Endothelial cell of umbilical vein (primary cell): ENCODE data around the gene MIEF1. TPM values are rescaled to one million over a fixed set of nuclear protein-coding genes. Genes with fewer than 3 reads are reported as not detected.

Experiments used
- BruUV-seq: library from RNA; stranded (reverse); fragments of 400-500 nt; replicated peaks from 2 replicates; lab custom pipeline; 2021; lab: Mats Ljungman, UMichigan
- CTCF ChIA-PET: fragments of 300-600, 350-600 bp; sonication (Branson Sonifier 250); formaldehyde crosslinking; loops from one replicate; lab custom pipeline; 2021; ENCODE audit warnings: antibody characterized with exemption, inconsistent platforms; lab: Charles Lee
- POLR2A ChIA-PET: fragments of 300-600, 350-600 bp; sonication (Branson Sonifier 250); formaldehyde crosslinking; loops from one replicate; lab custom pipeline; 2021; ENCODE audit warnings: antibody characterized with exemption, inconsistent platforms; lab: Charles Lee
- DNase-seq: peaks from one replicate; pipeline ENCODE4 v3.0.0-alpha.2; 2011; ENCODE audit warnings: low read depth, low spot score
- FAIRE-seq: peaks from 2 replicates; lab custom pipeline; 2011; peaks lifted over from hg19 to GRCh38; lab: Jason Lieb, UNC
- H2AFZ ChIP-seq: 2 replicates; pipeline ENCODE4 v1.6.0; 2012; ENCODE audit warnings: low read depth, low read length, control low read depth, inconsistent platforms
- H3K27ac ChIP-seq: 2 replicates; pipeline ENCODE4 v1.5.1; 2011; ENCODE audit warnings: low read depth, mild to moderate bottlenecking, control low read depth, low read length, moderate library complexity; ENCODE audit not compliant: insufficient read depth
- H3K27me3 ChIP-seq, 2 experiments: 2 replicates each; pipeline versions ENCODE4 v1.6.0 to v1.6.1; 2011; ENCODE audit warnings: low read length in 2 of 2, mixed read lengths in 1 of 2; ENCODE audit not compliant: control insufficient read depth in 2 of 2, insufficient read depth in 2 of 2
- H3K36me3 ChIP-seq, 2 experiments: 2 replicates in 1 of 2; 3 replicates in 1 of 2; pipeline ENCODE4 v1.5.1; 2011; ENCODE audit warnings: low read length in 2 of 2, mild to moderate bottlenecking in 1 of 2, moderate library complexity in 1 of 2; ENCODE audit not compliant: control insufficient read depth in 2 of 2, insufficient read depth in 2 of 2; ENCODE audit errors: extremely low read depth in 1 of 2
- H3K4me1 ChIP-seq: 3 replicates; pipeline ENCODE4 v1.5.1; 2011; ENCODE audit warnings: mild to moderate bottlenecking, low read length; ENCODE audit not compliant: control insufficient read depth, insufficient read depth; ENCODE audit errors: extremely low read depth
- H3K4me2 ChIP-seq: 2 replicates; pipeline ENCODE4 v1.6.1; 2011; ENCODE audit warnings: low read length, control low read depth, mixed read lengths; ENCODE audit not compliant: insufficient read depth
- H3K4me3 ChIP-seq, 3 experiments: fragments of 200-600 bp in 1 of 3; sonication (generic), shearing (Covaris generic) in 1 of 3; replicated peaks in 1 of 3; 2 replicates each; pipeline ENCODE4 v1.5.1; 2011 to 2016; ENCODE audit warnings: control low read depth in 3 of 3, low read length in 3 of 3, mild to moderate bottlenecking in 2 of 3, inconsistent platforms in 1 of 3, low read depth in 1 of 3, moderate library complexity in 1 of 3; ENCODE audit not compliant: insufficient read depth in 1 of 3
- H3K79me2 ChIP-seq: 2 replicates; pipeline ENCODE4 v1.6.0; 2012; ENCODE audit warnings: low read length, inconsistent platforms; ENCODE audit not compliant: control insufficient read depth, insufficient read depth
- H3K9ac ChIP-seq: replicated peaks from 2 replicates; pipeline ENCODE3; 2011; ENCODE audit warnings: low read length, control low read depth; ENCODE audit not compliant: insufficient read depth; ENCODE audit errors: extremely low read depth
- H3K9me1 ChIP-seq: replicated peaks from 3 replicates; pipeline ENCODE4 v1.6.0; 2011; ENCODE audit warnings: mild to moderate bottlenecking, low read length; ENCODE audit not compliant: control insufficient read depth, insufficient read depth; ENCODE audit errors: extremely low read depth
- H3K9me3 ChIP-seq: replicated peaks from 2 replicates; pipeline ENCODE4 v1.5.1; 2012; ENCODE audit warnings: low read length, inconsistent platforms; ENCODE audit not compliant: control insufficient read depth, insufficient read depth
- H4K20me1 ChIP-seq: replicated peaks from 2 replicates; pipeline ENCODE3; 2011; ENCODE audit warnings: mild to moderate bottlenecking, low read length; ENCODE audit not compliant: control insufficient read depth, insufficient read depth; ENCODE audit errors: extremely low read depth
- CTCF ChIP-seq, 2 donors: IDR thresholded peaks; 1 replicate in 1 of 2; 2 replicates in 1 of 2; pipeline ENCODE4 v1.5.1; 2011; ENCODE audit warnings: low read length in 2 of 2, mild to moderate bottlenecking in 2 of 2, moderate library complexity in 2 of 2, control low read depth in 1 of 2, inconsistent platforms in 1 of 2, low read depth in 1 of 2; ENCODE audit not compliant: insufficient read depth in 1 of 2; ENCODE audit errors: extremely low read depth in 1 of 2
- EZH2 ChIP-seq: IDR thresholded peaks from 2 replicates; pipeline ENCODE4 v1.6.1; 2012; ENCODE audit warnings: borderline replicate concordance, low read depth, mild to moderate bottlenecking, moderate library complexity, low read length, inconsistent platforms; ENCODE audit not compliant: severe bottlenecking
- FOS ChIP-seq: IDR thresholded peaks from 2 replicates; pipeline ENCODE4 v1.6.1; 2011; ENCODE audit warnings: mild to moderate bottlenecking, low read length, moderate library complexity, borderline replicate concordance; ENCODE audit not compliant: insufficient read depth
- GATA2 ChIP-seq: IDR thresholded peaks from 2 replicates; pipeline ENCODE4 v1.7.0; 2011; ENCODE audit warnings: low read depth, mild to moderate bottlenecking, moderate library complexity, mixed read lengths, low read length; ENCODE audit not compliant: insufficient read length, insufficient read depth
- JUN ChIP-seq: IDR thresholded peaks from 2 replicates; pipeline ENCODE4 v1.6.1; 2011; ENCODE audit warnings: borderline replicate concordance, low read depth; ENCODE audit not compliant: insufficient read length, insufficient read depth
- MAX ChIP-seq: IDR thresholded peaks from 2 replicates; pipeline ENCODE4 v1.6.1; 2011; ENCODE audit not compliant: insufficient read depth, insufficient read length
- MYC ChIP-seq: IDR thresholded peaks from one replicate; pipeline ENCODE4 v1.6.1; 2011; ENCODE audit warnings: mild to moderate bottlenecking, low read depth, low read length
- POLR2AphosphoS5 ChIP-seq: IDR thresholded peaks from 2 replicates; pipeline ENCODE4 v1.6.1; 2012; ENCODE audit warnings: low read depth, mild to moderate bottlenecking, control low read depth, low read length, moderate library complexity; ENCODE audit not compliant: insufficient read depth
- dilution Hi-C: fragments of 300-500 bp; cut with MboI; formaldehyde crosslinking; loops from one replicate; pipeline ENCODE4 v1.15.0; 2019; ENCODE audit warnings: low sequenced_read_pairs; ENCODE audit not compliant: extremely low pct_ligation_motif_present
- intact Hi-C: fragments of 100-400 bp; cut with micrococcal nuclease; formaldehyde crosslinking; loops from one replicate; pipeline ENCODE4 v1.10.0; 2022
- polyA plus RNA-seq, 4 experiments: library from polyadenylated mRNA; depleted of rRNA in 3 of 4; stranded (reverse) in 3 of 4; unstranded in 1 of 4; fragments of >200 nt; gene quantifications; 2 replicates each; pipeline versions ENCODE4 v1.2.1 to v1.2.3, GENCODE V29; 2011 to 2012; ENCODE audit warnings: missing spikeins in 1 of 4
- total RNA-seq: library from RNA; stranded (reverse); gene quantifications from 2 replicates; pipeline ENCODE4 v1.2.3, GENCODE V29; 2021

MIEF1 gene
- total and polyA plus RNA-seq, 2 donors (not counting 3 experiments of a cell fraction or from before 2014, with no cell fraction given) = 14.2 to 31.1 TPM

GRCh38 chr22:39529487-39529851, 27.4 kb downstream of the MIEF1 start:
- H3K4me3 ChIP-seq = no peak overlapping the region
- H3K27ac ChIP-seq = no peak overlapping the region
- no peak for DNase-seq
- ChIA-PET POLR2A (interaction anchor here (1.2 to 1.5 kb wide), 2 partner anchors 10 to 210 kb away, joined by 7 to 13 read pairs; partner anchors contain the start of genes ATF4 and RPL3), CTCF (interaction anchor here (0.7 to 6.4 kb wide), 36 partner anchors 9 to 1370 kb away, joined by 3 to 197 read pairs (median 5); partner anchors contain the start of genes ATF4, MIEF1, RPL3 and TAB1)
- dilution Hi-C loops = no loop called here
- no peak overlapping the region for H3K4me2 ChIP-seq
- no peak for FAIRE-seq
- peaks cover 0 to 4% of the 10 kb centered on the region in 2 experiments for H3K36me3 ChIP-seq
- no peak overlapping the region for H3K9ac ChIP-seq
- H2AFZ ChIP-seq = no peak overlapping the region
- no TSS peak for BruUV-seq
- no peaks in the 10 kb centered on the region for H3K9me3 ChIP-seq
- H3K79me2 ChIP-seq = peaks cover 40% of the 10 kb centered on the region
- H3K9me1 ChIP-seq = no peaks in the 10 kb centered on the region
- no peaks in the 10 kb centered on the region for H3K27me3 ChIP-seq
- intact Hi-C loops = loop anchor here (1.0 to 10.0 kb wide), 5 partner anchors 9 to 355 kb away; partner anchors contain the start of genes ATF4 and MIEF1
- H4K20me1 ChIP-seq = no peaks in the 10 kb centered on the region
- TF ChIP-seq GATA2 (no peak), FOS (no peak), EZH2 (no peak), MYC (no peak)
- H3K4me1 ChIP-seq = peaks cover 30% of the 10 kb centered on the region

GRCh38 chr22:39530116-39530515, 28.0 kb downstream of the MIEF1 start:
- no peaks in the 10 kb centered on the region for H4K20me1 ChIP-seq

More at GRCh38 chr22:39530116-39530515, 28.0 kb downstream of the MIEF1 start:
- FAIRE-seq = no peak
- DNase-seq = no peak
- intact Hi-C loops = loop anchor here (1.0 to 5.0 kb wide), 3 partner anchors 34 to 817 kb away; partner anchors contain the start of genes ADSL and CBX6
- no peak overlapping the region for H2AFZ ChIP-seq
- H3K36me3 ChIP-seq = peaks cover 0 to 3% of the 10 kb centered on the region in 2 experiments
- ChIA-PET POLR2A (no interaction called here), CTCF (interaction anchor here (0.7 to 6.4 kb wide), 12 partner anchors 10 to 761 kb away, joined by 3 to 197 read pairs (median 15); partner anchors contain the start of genes ATF4 and TAB1)
- no peaks in the 10 kb centered on the region for H3K9me1 ChIP-seq
- no peak overlapping the region for H3K4me2 ChIP-seq
- dilution Hi-C loops = no loop called here
- H3K4me3 ChIP-seq = no peak overlapping the region
- H3K9me3 ChIP-seq = no peaks in the 10 kb centered on the region
- peaks cover 30% of the 10 kb centered on the region for H3K4me1 ChIP-seq
- no peak overlapping the region for H3K27ac ChIP-seq
- H3K9ac ChIP-seq = no peak overlapping the region
- no TSS peak for BruUV-seq
- TF ChIP-seq POLR2AphosphoS5 = no peak
- no peak for TF ChIP-seq GATA2
- no peak for TF ChIP-seq JUN
- no peak for TF ChIP-seq EZH2
- TF ChIP-seq MAX = no peak
- no peak for TF ChIP-seq CTCF (IDR thresholded peaks at IDR 0.05; ENCODE audit: extremely low read depth in 1 of 2, insufficient read depth in 1 of 2, low read depth in 1 of 2, low read length in 2 of 2)
- peaks cover 40% of the 10 kb centered on the region for H3K79me2 ChIP-seq
- H3K27me3 ChIP-seq = no peaks in the 10 kb centered on the region
